HCT116 (cell line): ENCODE measurements around the gene CDK18.

Source experiments
- EZH2 ChIP-seq: fragments of 200-600 bp; sonication (generic); IDR thresholded peaks from 2 replicates; pipeline ENCODE4 v1.6.1; 2017; ENCODE audit warnings: antibody characterized with exemption, mixed run types
- POLR2A ChIP-seq: IDR thresholded peaks from 2 replicates; pipeline ENCODE4 v1.7.0; 2011; ENCODE audit warnings: borderline replicate concordance; ENCODE audit not compliant: insufficient read depth, insufficient read length; ENCODE audit errors: extremely low read depth
- POLR2AphosphoS5 ChIP-seq: IDR thresholded peaks from 2 replicates; pipeline ENCODE4 v1.6.1; 2011; ENCODE audit warnings: mild to moderate bottlenecking, low read depth, low read length, moderate library complexity
- TF ChIP-seq, protein P1 (sequence below), 3 experiments: fragments of 200-600 bp in 1 of 3; sonication (generic) in 1 of 3; IDR thresholded peaks in 2 of 3; conservative IDR thresholded peaks in 1 of 3; 2 replicates each; pipeline ENCODE4 v1.5.1; 2012 to 2017; ENCODE audit warnings: low read depth in 2 of 3, low read length in 2 of 3, antibody characterized with exemption in 1 of 3, borderline replicate concordance in 1 of 3, control low read depth in 1 of 3, mild to moderate bottlenecking in 1 of 3, mixed read lengths in 1 of 3, mixed run types in 1 of 3, moderate library complexity in 1 of 3; ENCODE audit not compliant: insufficient read depth in 1 of 3
- TF ChIP-seq, protein P2 (sequence below): IDR thresholded peaks from 2 replicates; pipeline ENCODE4 v1.6.1; 2012

- TF ChIP-seq, protein P1, sequence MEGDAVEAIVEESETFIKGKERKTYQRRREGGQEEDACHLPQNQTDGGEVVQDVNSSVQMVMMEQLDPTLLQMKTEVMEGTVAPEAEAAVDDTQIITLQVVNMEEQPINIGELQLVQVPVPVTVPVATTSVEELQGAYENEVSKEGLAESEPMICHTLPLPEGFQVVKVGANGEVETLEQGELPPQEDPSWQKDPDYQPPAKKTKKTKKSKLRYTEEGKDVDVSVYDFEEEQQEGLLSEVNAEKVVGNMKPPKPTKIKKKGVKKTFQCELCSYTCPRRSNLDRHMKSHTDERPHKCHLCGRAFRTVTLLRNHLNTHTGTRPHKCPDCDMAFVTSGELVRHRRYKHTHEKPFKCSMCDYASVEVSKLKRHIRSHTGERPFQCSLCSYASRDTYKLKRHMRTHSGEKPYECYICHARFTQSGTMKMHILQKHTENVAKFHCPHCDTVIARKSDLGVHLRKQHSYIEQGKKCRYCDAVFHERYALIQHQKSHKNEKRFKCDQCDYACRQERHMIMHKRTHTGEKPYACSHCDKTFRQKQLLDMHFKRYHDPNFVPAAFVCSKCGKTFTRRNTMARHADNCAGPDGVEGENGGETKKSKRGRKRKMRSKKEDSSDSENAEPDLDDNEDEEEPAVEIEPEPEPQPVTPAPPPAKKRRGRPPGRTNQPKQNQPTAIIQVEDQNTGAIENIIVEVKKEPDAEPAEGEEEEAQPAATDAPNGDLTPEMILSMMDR (IDR thresholded peaks at IDR 0.05 in 2 of 3, conservative IDR thresholded peaks at IDR 0.05 in 1 of 3; ENCODE audit: borderline replicate concordance in 1 of 3, insufficient read depth in 1 of 3, low read depth in 2 of 3, low read length in 2 of 3): no peak
- no peak for TF ChIP-seq POLR2A
- TF ChIP-seq POLR2AphosphoS5: no peak
- no peak for TF ChIP-seq EZH2
- TF ChIP-seq, protein P2, sequence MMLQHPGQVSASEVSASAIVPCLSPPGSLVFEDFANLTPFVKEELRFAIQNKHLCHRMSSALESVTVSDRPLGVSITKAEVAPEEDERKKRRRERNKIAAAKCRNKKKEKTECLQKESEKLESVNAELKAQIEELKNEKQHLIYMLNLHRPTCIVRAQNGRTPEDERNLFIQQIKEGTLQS: no peak
Observed at GRCh38 chr1:205510951-205511330, 6.5 kb downstream of the CDK18 start.
